Rectal smooth muscle tissue (tissue), 1 donor: ENCODE data around the gene TMSB15B.
A peak's percentile ranks its signal among the peaks of the same experiment; 100 is the strongest.
"Not testable (repeated sequence)": the region's sequence is repeated elsewhere in the genome, so short reads cannot be mapped to it uniquely, and the experiment has no call there.

Source experiments
- H3K27ac ChIP-seq: one replicate; pipeline ENCODE4 v1.7.0; 2013; ENCODE audit warnings: low read depth, low read length, inconsistent platforms
- H3K27me3 ChIP-seq: one replicate; pipeline ENCODE4 v1.7.0; 2013; ENCODE audit warnings: low read length; ENCODE audit not compliant: control insufficient read depth, insufficient read depth
- H3K36me3 ChIP-seq: one replicate; pipeline ENCODE4 v1.7.0; 2013; ENCODE audit warnings: low read length; ENCODE audit not compliant: control insufficient read depth, insufficient read depth
- H3K4me1 ChIP-seq: one replicate; pipeline ENCODE4 v1.7.0; 2013; ENCODE audit warnings: low read length; ENCODE audit not compliant: control insufficient read depth, insufficient read depth
- H3K4me3 ChIP-seq: one replicate; pipeline ENCODE4 v1.7.0; 2013; ENCODE audit warnings: low read length
- H3K9ac ChIP-seq: one replicate; pipeline ENCODE4 v1.7.0; 2013; ENCODE audit warnings: low read length

The TMSB15B gene

GRCh38 chrX:103962411-103963278 is at the start of gene TMSB15B:
TMSB15B (plus strand) TSS chrX:103962627.
- not testable (repeated sequence) for H3K4me3 ChIP-seq, H3K27ac ChIP-seq, H3K4me1 ChIP-seq, H3K9ac ChIP-seq, H3K36me3 ChIP-seq, H3K27me3 ChIP-seq

DNA sequence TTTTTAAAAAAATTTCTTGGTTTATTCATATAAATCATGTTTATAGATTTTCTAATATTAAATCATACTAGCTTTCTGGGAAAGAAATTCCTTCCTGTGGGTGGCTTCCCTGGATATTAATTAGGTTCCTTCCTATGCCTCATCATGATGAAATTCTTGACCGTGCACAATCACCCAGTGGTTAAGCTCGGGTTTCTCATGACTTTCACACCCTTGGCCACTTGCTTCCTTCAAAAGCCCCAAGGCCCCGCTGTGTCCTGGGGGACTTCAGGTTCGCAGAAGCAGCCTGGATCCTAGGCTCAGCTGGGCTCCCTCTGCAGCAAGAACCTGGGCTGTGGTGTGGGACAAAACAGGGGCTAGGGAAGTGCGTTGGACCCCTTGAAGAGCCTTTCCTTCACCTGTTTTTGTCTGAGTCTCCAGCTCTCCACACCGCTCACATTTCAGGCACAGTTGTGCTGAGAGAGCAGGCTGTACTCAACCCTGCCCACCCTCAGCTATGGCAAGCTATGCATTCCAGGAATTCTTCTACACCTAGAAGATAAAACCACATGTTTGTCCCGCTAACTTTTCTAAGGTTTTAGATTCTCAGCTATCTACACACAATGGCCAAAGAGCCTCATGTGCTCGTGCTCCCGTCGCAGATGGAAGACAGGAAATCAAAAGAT is 48.9 kb upstream of the TMSB15B start:
- H3K36me3 ChIP-seq: no peaks in the 10 kb centered on the region
- H3K27ac ChIP-seq: no peak overlapping the region
- H3K4me1 ChIP-seq: no peaks in the 10 kb centered on the region
- H3K9ac ChIP-seq: no peak overlapping the region
- H3K27me3 ChIP-seq: peaks cover 5% of the 10 kb centered on the region
- no peak overlapping the region for H3K4me3 ChIP-seq

DNA sequence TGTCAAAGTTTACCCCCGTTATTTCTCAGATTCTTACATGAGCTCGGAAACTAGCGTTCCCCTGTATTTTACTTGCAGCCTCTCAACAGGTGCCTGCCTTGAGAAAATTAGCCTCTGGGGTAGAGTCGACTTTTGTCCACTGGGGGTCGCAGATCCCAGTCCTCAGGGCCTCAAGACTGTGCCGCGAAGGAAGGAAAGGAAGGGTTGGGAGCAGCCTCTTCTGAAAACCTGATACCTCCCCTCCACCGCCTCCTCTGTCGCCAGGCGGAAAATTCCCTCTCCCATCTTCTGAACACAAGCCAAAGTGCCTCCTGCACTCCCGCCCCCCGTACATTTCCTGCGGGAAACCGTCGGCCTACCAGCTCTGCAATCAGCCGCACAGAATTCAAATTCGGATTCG is 44.4 kb upstream of the TMSB15B start:
- Histone ChIP-seq H3K4me1 (no peaks in the 10 kb centered on the region), H3K36me3 (no peaks in the 10 kb centered on the region), H3K4me3 (peak overlapping the region; percentile 69), H3K27ac (peak overlapping the region; percentile 9), H3K27me3 (no peaks in the 10 kb centered on the region), H3K9ac (no peak overlapping the region)

GRCh38 chrX:103918571-103919269 is 43.7 kb upstream of the TMSB15B start:
- H3K27me3 ChIP-seq: no peaks in the 10 kb centered on the region
- peak overlapping the region; percentile 63 for H3K27ac ChIP-seq
- no peaks in the 10 kb centered on the region for H3K4me1 ChIP-seq
- peak overlapping the region; percentile 69 for H3K4me3 ChIP-seq
- no peak overlapping the region for H3K9ac ChIP-seq
- no peaks in the 10 kb centered on the region for H3K36me3 ChIP-seq

GRCh38 chrX:103919270-103919637 is 43.2 kb upstream of the TMSB15B start:
- H3K4me3 ChIP-seq: peak overlapping the region; percentile 69
- no peak overlapping the region for H3K9ac ChIP-seq
- H3K27me3 ChIP-seq: no peaks in the 10 kb centered on the region
- no peaks in the 10 kb centered on the region for H3K4me1 ChIP-seq
- peak overlapping the region; percentile 63 for H3K27ac ChIP-seq
- H3K36me3 ChIP-seq: no peaks in the 10 kb centered on the region

DNA sequence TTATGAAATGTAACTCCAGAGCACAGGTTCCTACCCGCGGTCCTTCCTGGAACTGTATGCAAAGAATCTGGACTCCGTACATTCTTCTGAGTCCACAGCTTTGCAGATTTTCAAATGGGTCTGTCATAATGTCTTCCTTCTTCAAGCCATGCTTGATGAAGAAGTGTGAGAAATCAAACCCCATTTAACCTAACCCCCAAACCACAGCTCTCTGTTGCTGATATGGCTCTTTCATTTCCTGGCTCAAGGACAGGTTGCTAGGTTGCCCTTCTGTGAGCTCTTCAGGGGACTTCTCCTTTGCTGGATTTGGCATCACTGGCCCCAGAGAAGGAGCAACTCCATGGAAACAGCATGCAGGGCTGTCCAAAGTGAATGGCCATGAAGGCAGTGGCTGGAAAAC is 41.9 kb upstream of the TMSB15B start:
- not testable (repeated sequence) for H3K27me3 ChIP-seq

DNA sequence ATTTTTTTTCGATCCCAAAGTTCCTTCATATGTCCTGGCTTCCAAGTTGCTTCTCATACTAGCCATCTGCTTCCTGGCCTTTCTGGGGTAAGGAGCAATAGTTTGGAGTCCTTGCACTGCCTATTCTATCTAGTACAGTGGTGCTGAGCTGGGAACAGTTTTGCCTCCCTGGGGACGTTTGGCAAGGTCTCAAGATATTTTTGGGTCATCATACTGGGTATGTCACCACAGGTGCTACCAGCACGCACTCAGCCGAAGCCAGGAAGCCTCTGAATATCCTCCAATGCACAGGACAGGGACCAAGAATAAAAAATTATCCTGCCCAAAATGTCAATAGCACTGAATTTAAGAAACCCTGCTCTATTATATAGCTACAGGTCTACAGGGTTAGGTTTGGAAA is 35.4 kb upstream of the TMSB15B start:
- no peak overlapping the region for H3K4me3 ChIP-seq
- no peaks in the 10 kb centered on the region for H3K36me3 ChIP-seq
- H3K9ac ChIP-seq: no peak overlapping the region
- H3K27ac ChIP-seq: no peak overlapping the region
- H3K4me1 ChIP-seq: no peaks in the 10 kb centered on the region
- no peaks in the 10 kb centered on the region for H3K27me3 ChIP-seq

More for the DNA sequence above, 41.9 kb upstream of the TMSB15B start:
- not testable (repeated sequence) for H3K4me1 ChIP-seq, H3K4me3 ChIP-seq, H3K36me3 ChIP-seq, H3K9ac ChIP-seq, H3K27ac ChIP-seq

DNA sequence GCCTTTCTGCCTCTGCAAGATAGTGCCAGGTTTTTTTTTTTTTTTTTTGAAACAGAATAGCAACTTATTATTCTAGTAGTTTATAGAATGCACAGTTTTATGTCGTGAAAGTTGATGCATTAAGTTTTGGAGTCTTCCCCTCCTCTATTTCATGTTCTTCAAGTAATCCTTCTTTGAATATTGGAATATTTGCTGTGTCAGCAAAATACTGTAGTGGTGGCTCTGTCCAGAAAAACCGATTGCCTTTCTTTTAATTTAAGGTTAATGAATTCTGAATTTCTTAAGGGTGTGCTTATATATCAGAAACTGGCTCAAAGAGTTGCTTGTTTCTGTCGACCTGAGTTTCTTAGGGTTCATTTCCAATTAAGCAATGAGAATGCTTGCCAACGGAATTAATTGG is 34.8 kb upstream of the TMSB15B start:
- Histone ChIP-seq H3K4me1 (no peaks in the 10 kb centered on the region), H3K27me3 (no peaks in the 10 kb centered on the region), H3K36me3 (no peaks in the 10 kb centered on the region), H3K4me3 (no peak overlapping the region), H3K9ac (no peak overlapping the region), H3K27ac (no peak overlapping the region)

GRCh38 chrX:103932133-103932532 is 30.3 kb upstream of the TMSB15B start:
- no peaks in the 10 kb centered on the region for H3K36me3 ChIP-seq
- no peaks in the 10 kb centered on the region for H3K4me1 ChIP-seq
- no peaks in the 10 kb centered on the region for H3K27me3 ChIP-seq
- no peak overlapping the region for H3K9ac ChIP-seq
- no peak overlapping the region for H3K27ac ChIP-seq
- H3K4me3 ChIP-seq: no peak overlapping the region

DNA sequence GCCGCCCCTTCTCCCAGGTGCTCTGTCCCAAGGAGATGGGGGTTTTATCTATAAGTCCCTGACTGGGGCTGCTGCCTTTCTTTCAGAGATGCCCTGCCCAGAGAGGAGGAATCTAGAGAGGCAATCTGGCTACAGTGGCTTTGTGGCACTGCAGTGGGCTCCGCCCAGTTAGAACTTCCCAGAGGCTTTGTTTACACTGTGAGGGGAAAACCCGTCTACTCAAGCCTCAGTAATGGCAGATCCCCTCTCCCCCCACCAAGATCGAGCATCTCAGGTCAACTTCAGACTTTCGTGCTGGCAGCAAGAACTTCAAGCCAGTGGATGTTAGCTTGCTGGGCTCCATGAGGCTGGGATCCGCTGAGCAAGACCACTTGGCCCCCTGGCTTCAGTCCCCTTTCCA is 22.2 kb upstream of the TMSB15B start:
- H3K9ac ChIP-seq, H3K4me3 ChIP-seq, H3K27me3 ChIP-seq, H3K4me1 ChIP-seq, H3K27ac ChIP-seq, H3K36me3 ChIP-seq: not testable (repeated sequence)

DNA sequence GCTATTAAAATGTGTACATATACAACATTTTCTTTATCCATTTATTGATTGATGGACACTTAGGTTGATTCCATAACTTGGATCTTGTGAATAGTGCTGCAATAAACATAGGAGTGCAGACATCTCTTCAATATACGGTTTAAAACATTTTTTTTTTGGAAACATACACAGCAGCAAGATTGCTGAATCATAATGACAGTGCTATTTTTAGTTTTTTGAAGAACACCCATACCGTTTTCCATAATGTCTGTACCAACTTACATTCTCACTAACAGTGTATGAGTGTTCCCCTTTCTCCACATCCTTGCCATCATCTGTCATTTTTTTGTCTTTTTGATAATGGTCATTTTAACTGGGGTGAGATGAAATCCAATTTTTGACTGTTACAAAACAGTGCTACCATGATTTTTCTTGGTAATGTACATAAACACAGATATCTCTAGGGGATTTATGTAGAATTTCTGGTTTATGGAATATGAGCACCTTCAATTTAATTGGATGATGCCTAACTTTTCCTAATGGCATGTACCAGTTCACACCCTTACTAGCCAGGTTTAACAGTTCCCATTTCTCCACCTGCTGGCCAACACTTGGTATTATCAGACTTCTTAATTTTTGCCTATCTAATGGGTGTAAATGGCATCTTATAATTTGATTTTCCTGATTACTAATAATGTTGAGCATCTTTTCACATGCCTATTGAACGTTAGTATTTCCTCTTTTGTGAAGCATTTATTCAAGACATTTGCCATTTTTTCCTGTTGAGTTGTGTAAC is 21.0 kb upstream of the TMSB15B start:
- Histone ChIP-seq H3K4me1 (no peaks in the 10 kb centered on the region), H3K36me3 (no peaks in the 10 kb centered on the region), H3K27me3 (no peaks in the 10 kb centered on the region), H3K27ac (no peak overlapping the region), H3K4me3 (no peak overlapping the region), H3K9ac (no peak overlapping the region)

DNA sequence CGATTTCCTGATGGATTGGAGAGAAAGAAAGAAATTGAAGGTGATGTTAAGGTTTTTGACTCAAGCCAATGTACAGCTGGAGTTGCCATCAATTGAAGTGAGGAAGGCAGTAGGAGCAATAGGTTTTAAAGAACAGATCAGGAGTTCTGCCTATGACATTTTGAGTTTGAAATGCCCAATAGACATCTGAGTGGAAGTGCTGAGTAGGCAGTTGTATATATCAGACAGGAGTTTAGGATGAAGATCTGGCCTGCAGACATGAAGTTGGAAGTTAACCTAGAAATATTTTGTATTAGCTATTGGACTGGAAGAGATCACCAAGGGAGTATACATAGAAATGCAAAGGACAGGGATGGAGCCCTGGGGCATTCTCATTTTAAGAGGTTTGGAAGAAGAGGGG is 12.9 kb upstream of the TMSB15B start:
- Histone ChIP-seq H3K4me3 (no peak overlapping the region), H3K27me3 (no peaks in the 10 kb centered on the region), H3K27ac (no peak overlapping the region), H3K36me3 (no peaks in the 10 kb centered on the region), H3K4me1 (no peaks in the 10 kb centered on the region), H3K9ac (no peak overlapping the region)
